HCT116 (cell line): ENCODE results near the gene UMOD.

Experiments
- CEBPB ChIP-seq: IDR thresholded peaks from 2 replicates; pipeline ENCODE4 v1.6.1; 2012; ENCODE audit warnings: low read depth
- CTCF ChIP-seq, 3 experiments: fragments of 200-600 bp in 1 of 3; sonication (generic) in 1 of 3; IDR thresholded peaks in 2 of 3; conservative IDR thresholded peaks in 1 of 3; 2 replicates each; pipeline ENCODE4 v1.5.1; 2012 to 2017; ENCODE audit warnings: low read depth in 2 of 3, low read length in 2 of 3, antibody characterized with exemption in 1 of 3, borderline replicate concordance in 1 of 3, control low read depth in 1 of 3, mild to moderate bottlenecking in 1 of 3, mixed read lengths in 1 of 3, mixed run types in 1 of 3, moderate library complexity in 1 of 3; ENCODE audit not compliant: insufficient read depth in 1 of 3
- EZH2 ChIP-seq: fragments of 200-600 bp; sonication (generic); IDR thresholded peaks from 2 replicates; pipeline ENCODE4 v1.6.1; 2017; ENCODE audit warnings: antibody characterized with exemption, mixed run types
- EZH2phosphoT487 ChIP-seq: fragments of 200-600 bp; IDR thresholded peaks from 2 replicates; pipeline ENCODE4 v1.6.1; 2018; ENCODE audit warnings: antibody characterized with exemption, borderline replicate concordance
- FOSL1 ChIP-seq: IDR thresholded peaks from 2 replicates; pipeline ENCODE4 v1.6.1; 2012; ENCODE audit warnings: low read depth
- MAX ChIP-seq: IDR thresholded peaks from 2 replicates; pipeline ENCODE4 v1.6.1; 2012
- POLR2A ChIP-seq: IDR thresholded peaks from 2 replicates; pipeline ENCODE4 v1.7.0; 2011; ENCODE audit warnings: borderline replicate concordance; ENCODE audit not compliant: insufficient read depth, insufficient read length; ENCODE audit errors: extremely low read depth
- POLR2AphosphoS5 ChIP-seq: IDR thresholded peaks from 2 replicates; pipeline ENCODE4 v1.6.1; 2011; ENCODE audit warnings: mild to moderate bottlenecking, low read depth, low read length, moderate library complexity
- RAD21 ChIP-seq: IDR thresholded peaks from 2 replicates; pipeline ENCODE4 v1.6.1; 2012; ENCODE audit warnings: low read depth, mild to moderate bottlenecking
- SP1 ChIP-seq: IDR thresholded peaks from 2 replicates; pipeline ENCODE4 v1.6.1; 2012; ENCODE audit warnings: low read depth
- ZFX ChIP-seq: fragments of 450-650 bp; IDR thresholded peaks from 2 replicates; pipeline ENCODE4 v1.6.1; 2017

- TF ChIP-seq POLR2A (no peak), EZH2 (no peak), MAX (no peak), CTCF (IDR thresholded peaks at IDR 0.05 in 2 of 3, conservative IDR thresholded peaks at IDR 0.05 in 1 of 3; ENCODE audit: borderline replicate concordance in 1 of 3, insufficient read depth in 1 of 3, low read depth in 2 of 3, low read length in 2 of 3) (no peak), RAD21 (no peak), ZFX (no peak), CEBPB (no peak), POLR2AphosphoS5 (no peak), EZH2phosphoT487 (no peak), SP1 (no peak), FOSL1 (no peak)
Measured at GRCh38 chr16:20298452-20298851, 54.1 kb downstream of the UMOD start.
